ENCODE results near the gene CTXND2.

DNA sequence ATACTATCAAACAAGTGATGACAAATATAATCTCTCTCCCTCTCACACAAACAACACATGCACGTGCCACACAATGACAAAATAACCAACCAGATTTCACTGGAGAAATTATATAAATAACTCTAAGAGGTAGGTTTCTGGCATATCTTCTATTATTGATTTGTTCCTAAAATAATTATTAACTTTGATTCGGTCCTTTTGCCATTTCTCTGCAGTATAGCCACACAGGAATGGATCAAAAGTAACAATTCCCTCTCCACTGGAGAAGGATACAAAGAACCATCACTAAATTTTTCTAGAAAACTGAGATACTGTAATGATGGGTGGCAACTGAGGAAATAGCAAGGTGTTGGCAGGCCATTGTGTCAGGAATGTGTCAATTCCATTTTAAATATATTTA, 44.0 kb upstream of the CTXND2 start:
- TF ChIP-seq CEBPB (IDR thresholded peaks at IDR 0.05; ENCODE audit: low read depth): no peak
- TF ChIP-seq YY1 (IDR thresholded peaks at IDR 0.05; ENCODE audit: extremely low read depth, insufficient replicate concordance, low read depth, low read length): no peak
- no peak for TF ChIP-seq RAD21 (IDR thresholded peaks at IDR 0.05; ENCODE audit: low read depth)
- TF ChIP-seq, protein P1, sequence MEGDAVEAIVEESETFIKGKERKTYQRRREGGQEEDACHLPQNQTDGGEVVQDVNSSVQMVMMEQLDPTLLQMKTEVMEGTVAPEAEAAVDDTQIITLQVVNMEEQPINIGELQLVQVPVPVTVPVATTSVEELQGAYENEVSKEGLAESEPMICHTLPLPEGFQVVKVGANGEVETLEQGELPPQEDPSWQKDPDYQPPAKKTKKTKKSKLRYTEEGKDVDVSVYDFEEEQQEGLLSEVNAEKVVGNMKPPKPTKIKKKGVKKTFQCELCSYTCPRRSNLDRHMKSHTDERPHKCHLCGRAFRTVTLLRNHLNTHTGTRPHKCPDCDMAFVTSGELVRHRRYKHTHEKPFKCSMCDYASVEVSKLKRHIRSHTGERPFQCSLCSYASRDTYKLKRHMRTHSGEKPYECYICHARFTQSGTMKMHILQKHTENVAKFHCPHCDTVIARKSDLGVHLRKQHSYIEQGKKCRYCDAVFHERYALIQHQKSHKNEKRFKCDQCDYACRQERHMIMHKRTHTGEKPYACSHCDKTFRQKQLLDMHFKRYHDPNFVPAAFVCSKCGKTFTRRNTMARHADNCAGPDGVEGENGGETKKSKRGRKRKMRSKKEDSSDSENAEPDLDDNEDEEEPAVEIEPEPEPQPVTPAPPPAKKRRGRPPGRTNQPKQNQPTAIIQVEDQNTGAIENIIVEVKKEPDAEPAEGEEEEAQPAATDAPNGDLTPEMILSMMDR (IDR thresholded peaks at IDR 0.05 in 2 of 3, conservative IDR thresholded peaks at IDR 0.05 in 1 of 3; ENCODE audit: borderline replicate concordance in 1 of 3, insufficient read depth in 1 of 3, low read depth in 2 of 3, low read length in 2 of 3): no peak
- TF ChIP-seq MAX (IDR thresholded peaks at IDR 0.05): no peak
- TF ChIP-seq EZH2 (IDR thresholded peaks at IDR 0.05): no peak
